ENCODE measurements around the gene GCK.

DNA sequence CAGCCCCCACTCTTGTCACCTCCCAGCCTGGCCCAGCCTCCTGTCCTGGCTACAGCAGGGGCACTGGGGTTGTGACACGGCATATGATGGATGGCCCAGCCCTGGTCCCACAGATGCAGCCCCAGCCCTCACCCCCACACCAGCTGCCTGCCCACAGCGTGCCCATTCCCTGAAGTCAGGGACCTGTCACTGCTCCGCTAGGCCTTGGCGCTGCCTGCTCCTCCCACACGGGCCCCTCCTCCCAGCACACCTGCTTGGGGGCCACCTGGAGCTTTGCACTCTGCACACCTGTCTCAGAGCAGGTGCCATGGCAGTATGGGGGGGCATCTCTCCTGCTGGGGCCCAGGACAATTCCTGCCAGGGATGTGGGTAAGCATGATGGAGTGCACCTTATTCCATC lies 3.5 kb downstream of the GCK start:
- TF ChIP-seq FOS (IDR thresholded peaks at IDR 0.05; ENCODE audit: borderline replicate concordance, insufficient read depth, low read length) (no peak), POLR2AphosphoS5 (IDR thresholded peaks at IDR 0.05; ENCODE audit: insufficient read depth, low read depth, low read length) (no peak), CTCF (IDR thresholded peaks at IDR 0.05; ENCODE audit: extremely low read depth in 1 of 2, insufficient read depth in 1 of 2, low read depth in 1 of 2, low read length in 2 of 2) (no peak), POLR2A (IDR thresholded peaks at IDR 0.05; ENCODE audit: low read depth, low read length) (no peak), EZH2 (IDR thresholded peaks at IDR 0.05; ENCODE audit: borderline replicate concordance, low read depth, low read length, severe bottlenecking) (no peak)
- TF ChIP-seq, protein P1, sequence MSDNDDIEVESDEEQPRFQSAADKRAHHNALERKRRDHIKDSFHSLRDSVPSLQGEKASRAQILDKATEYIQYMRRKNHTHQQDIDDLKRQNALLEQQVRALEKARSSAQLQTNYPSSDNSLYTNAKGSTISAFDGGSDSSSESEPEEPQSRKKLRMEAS (IDR thresholded peaks at IDR 0.05; ENCODE audit: insufficient read depth, insufficient read length), result no peak
